Heart right ventricle (tissue), 16 donors: ENCODE measurements around the gene FAM120B. TPM values are rescaled to one million over a fixed set of nuclear protein-coding genes. Genes with fewer than 3 reads are reported as not detected.
"Not testable (repeated sequence)": the region's sequence is repeated elsewhere in the genome, so short reads cannot be mapped to it uniquely, and the experiment has no call there.

Experiments
- ATAC-seq, 8 donors: fragments of 200-7000 bp; cut with Tn5 transposase; one replicate each; pipeline ENCODE4 v1.9.1; 2020; ENCODE audit warnings: mild to moderate bottlenecking in 8 of 8, moderate library complexity in 8 of 8, moderate number of reproducible peaks in 1 of 8
- DNase-seq, 2 donors: peaks; one replicate each; pipeline ENCODE4 v3.0.0-alpha.2; 2020
- H3K27ac ChIP-seq, 10 donors: fragments of 200-600 bp; sonication (generic) in 2 of 10; one replicate each; pipeline versions ENCODE4 v1.5.0 to v1.8.0; 2020 to 2022; ENCODE audit warnings: mild to moderate bottlenecking in 3 of 10
- H3K27me3 ChIP-seq, 7 donors: fragments of 200-600 bp; one replicate each; pipeline ENCODE4 v1.8.0; 2021 to 2022; ENCODE audit warnings: mild to moderate bottlenecking in 2 of 7
- H3K36me3 ChIP-seq, 9 donors: fragments of 200-600 bp; sonication (generic) in 1 of 9; one replicate each; pipeline versions ENCODE4 v1.5.0 to v1.8.0; 2020 to 2022; ENCODE audit warnings: mild to moderate bottlenecking in 2 of 9
- H3K4me1 ChIP-seq, 9 donors: fragments of 200-600 bp; sonication (generic) in 1 of 9; one replicate each; pipeline versions ENCODE4 v1.5.0 to v1.8.0; 2020 to 2022; ENCODE audit warnings: mild to moderate bottlenecking in 4 of 9
- H3K4me3 ChIP-seq, 10 donors: fragments of 200-600 bp; sonication (generic) in 2 of 10; one replicate each; pipeline versions ENCODE4 v1.5.0 to v1.8.0; 2020 to 2022; ENCODE audit warnings: mild to moderate bottlenecking in 7 of 10, moderate library complexity in 2 of 10
- H3K9me3 ChIP-seq, 11 donors: fragments of 200-600 bp in 10 of 11; sonication (generic) in 2 of 11; one replicate each; pipeline versions ENCODE4 v1.5.0 to v1.8.0; 2013 to 2022; ENCODE audit warnings: mild to moderate bottlenecking in 2 of 11, control low read depth in 1 of 11, moderate library complexity in 1 of 11
- CTCF ChIP-seq, 9 donors: fragments of 200-600 bp; sonication (generic) in 2 of 9; IDR thresholded peaks; one replicate each; pipeline versions ENCODE4 v1.5.0 to v1.8.0; 2021 to 2022; ENCODE audit warnings: antibody characterized with exemption in 9 of 9, mild to moderate bottlenecking in 5 of 9, moderate library complexity in 1 of 9
- WGBS, 2 donors: extraction: QIAGEN DNeasy Blood & Tissue Kit; methylation state at CpG; one replicate each; pipeline ENCODE4 v1.1.7; 2013; ENCODE audit warnings: inconsistent platforms in 1 of 2; 5-methylcytosine and 5-hydroxymethylcytosine counted together
- intact Hi-C, 10 donors: fragments of 100-400 bp; cut with DNase I; formaldehyde crosslinking; loops; one replicate each; pipeline versions ENCODE4 v1.11.1 to v1.14.2; 2022
- polyA plus RNA-seq, 2 donors: library from polyadenylated mRNA; stranded (reverse); fragments of 200-250 nt; gene quantifications; one replicate each; pipeline ENCODE4 v1.2.3, GENCODE V29; 2013
- total RNA-seq, 10 donors: library from RNA; stranded (reverse); fragmentation: NEBNext Ultra II Directional in 3 of 10; extraction: Animal tissue kit (Norgen Biotek cat#: 25700) in 3 of 10; gene quantifications; one replicate each; pipeline versions ENCODE4 v1.2.1 to v1.2.4, GENCODE V29; 2021 to 2023
- donor health status: Arrhythmogenic right ventricular cardiomyopathy.
- donor health status: ischemic (EF 13 %, LVEDD 7.1; RV severe dilation, severe dysfunction).
- donor health status: healthy with polysubstance abuse.
- donor health status: DM: no; HTN: yes; CAD: no.
- donor health status: DM: no; HTN: no; CAD: no.
- donor health status: ischemic (EF 25% LVEDD 6.9; RV normal size, moderate dysfunction).
- donor health status: ischemic (EF 25% LVEDD 5.7; RV mildly dilated, moderate dysfunction).
- donor health status: healthy.
- donor health status: DM: yes; HTN: yes; CAD: no.
- donor health status: Ischemic cardiomyopathy.
- donor health status: ischemic (EF 35%, LVEDD 5.7; RV mildly dilated, moderate dysfunction).
- donor health status: nonischemic (EF 11% LVEDD 7.7; RV severe dilation, severe dysfunction).
- donor health status: DM: yes; HTN: yes; CAD: no.
- donor health status: PGD.
- donor health status: ischemic (EF 29% LVEDD 5.4; RV normal size, mild dysfunction).
- donor health status: nonischemic (EF 23%, LVEDD 6.1; RV moderate dilation, normal function).

FAM120B gene
- total and polyA plus RNA-seq, 12 donors: 7.7 to 31.0 (median 23.9) TPM

GRCh38 chr6:170407200-170407599 is 100.6 kb downstream of the FAM120B start:
- H3K9me3 ChIP-seq: peaks cover 0 to 14% (median 0%) of the 10 kb centered on the region in 11 donors
- no peak for TF ChIP-seq CTCF (IDR thresholded peaks at IDR 0.05)
- no peak overlapping the region for H3K27ac ChIP-seq
- intact Hi-C loops: loop anchor here in 1 of 10 donors (5.0 kb wide), 1 partner anchor 595 kb away; no protein-coding TSS in a partner anchor
- H3K4me1 ChIP-seq: peaks cover 0 to 2% (median 0%) of the 10 kb centered on the region in 9 donors
- ATAC-seq: no peak
- 80 to 83% methylated on average over 13 of the region's 13 CpGs for WGBS, 2 donors
- H3K36me3 ChIP-seq: peaks cover 0 to 50% (median 22%) of the 10 kb centered on the region in 9 donors
- H3K4me3 ChIP-seq: no peak overlapping the region
- no peaks in the 10 kb centered on the region for H3K27me3 ChIP-seq
- DNase-seq: no peak

GRCh38 chr6:170407932-170408331 is 101.4 kb downstream of the FAM120B start:
- Histone ChIP-seq H3K36me3 (peaks cover 0 to 43% (median 22%) of the 10 kb centered on the region in 9 donors), H3K9me3 (peaks cover 0 to 14% (median 0%) of the 10 kb centered on the region in 11 donors), H3K4me3 (no peak overlapping the region), H3K27ac (no peak overlapping the region), H3K27me3 (no peaks in the 10 kb centered on the region), H3K4me1 (peaks cover 0 to 2% (median 0%) of the 10 kb centered on the region in 9 donors)
- no peak for DNase-seq
- no peak for ATAC-seq
- intact Hi-C loops: loop anchor here in 1 of 10 donors (5.0 kb wide), 1 partner anchor 596 kb away; no protein-coding TSS in a partner anchor
- no peak for TF ChIP-seq CTCF (IDR thresholded peaks at IDR 0.05)
- 93 to 96% methylated on average over 4 of the region's 4 CpGs for WGBS, 2 donors

GRCh38 chr6:170409746-170410145 is 103.2 kb downstream of the FAM120B start:
- not testable (repeated sequence) for H3K4me1 ChIP-seq, H3K27me3 ChIP-seq, ATAC-seq, H3K27ac ChIP-seq, DNase-seq, H3K4me3 ChIP-seq
- 90 to 95% methylated on average over 8 of the region's 8 CpGs for WGBS, 2 donors
- peaks cover 0 to 25% (median 16%) of the 10 kb centered on the region in 9 donors for H3K36me3 ChIP-seq
- intact Hi-C loops: loop anchor here in 1 of 10 donors (5.0 kb wide), 1 partner anchor 597 kb away; no protein-coding TSS in a partner anchor
- peaks cover 0 to 14% (median 0%) of the 10 kb centered on the region in 11 donors for H3K9me3 ChIP-seq

GRCh38 chr6:170410241-170410640 is 103.7 kb downstream of the FAM120B start:
- TF ChIP-seq CTCF (IDR thresholded peaks at IDR 0.05): no peak
- H3K4me3 ChIP-seq: no peak overlapping the region
- ATAC-seq: no peak
- no peak overlapping the region for H3K27ac ChIP-seq
- no peak for DNase-seq
- H3K9me3 ChIP-seq: peaks cover 0 to 14% (median 0%) of the 10 kb centered on the region in 11 donors
- intact Hi-C loops: no loop called here
- peaks cover 0 to 2% (median 0%) of the 10 kb centered on the region in 9 donors for H3K4me1 ChIP-seq
- H3K36me3 ChIP-seq: peaks cover 0 to 20% (median 11%) of the 10 kb centered on the region in 9 donors
- no peaks in the 10 kb centered on the region for H3K27me3 ChIP-seq
- 93 to 97% methylated on average over 5 of the region's 5 CpGs for WGBS, 2 donors

GRCh38 chr6:170415318-170415717 is 108.8 kb downstream of the FAM120B start:
- Histone ChIP-seq H3K27ac (no peak overlapping the region), H3K27me3 (peaks cover 0 to 39% (median 14%) of the 10 kb centered on the region in 7 donors)

More at GRCh38 chr6:170415318-170415717, 108.8 kb downstream of the FAM120B start:
- peaks cover 0 to 14% (median 0%) of the 10 kb centered on the region in 11 donors for H3K9me3 ChIP-seq
- no peaks in the 10 kb centered on the region for H3K4me1 ChIP-seq
- DNase-seq: no peak
- no peak overlapping the region for H3K4me3 ChIP-seq
- WGBS, 2 donors: 80 to 92% methylated on average over 4 of the region's 4 CpGs
- intact Hi-C loops: no loop called here
- H3K36me3 ChIP-seq: no peaks in the 10 kb centered on the region
- TF ChIP-seq CTCF (IDR thresholded peaks at IDR 0.05): no peak
- ATAC-seq: no peak
